SU-DHL-6 (cell line): ENCODE measurements around the gene UBC.
A peak's percentile ranks its signal among the peaks of the same experiment; 100 is the strongest.

ENCODE experiments used
- H2AFZ ChIP-seq: fragments of 200-600 bp; sonication (generic); 2 replicates; pipeline ENCODE4 v1.6.1; 2014; ENCODE audit warnings: low read depth, mild to moderate bottlenecking, moderate library complexity, mixed read lengths, antibody characterized with exemption, low read length; ENCODE audit not compliant: severe bottlenecking
- H3F3A ChIP-seq: fragments of 200-600 bp; shearing (Covaris generic); 2 replicates; pipeline ENCODE4 v1.6.0; 2016; ENCODE audit warnings: antibody characterized with exemption, mild to moderate bottlenecking; ENCODE audit not compliant: insufficient read depth
- H3K27ac ChIP-seq: fragments of 200-600 bp; sonication (generic); 2 replicates; pipeline ENCODE4 v1.5.1; 2016; ENCODE audit warnings: low read depth, mild to moderate bottlenecking, low read length, moderate library complexity, mixed read lengths
- H3K27me3 ChIP-seq: fragments of 200-600 bp; sonication (generic), shearing (Covaris generic); 2 replicates; pipeline ENCODE4 v1.6.0; 2014; ENCODE audit warnings: mild to moderate bottlenecking, low read length
- H3K36me3 ChIP-seq: fragments of 200-600 bp; sonication (generic); 2 replicates; pipeline ENCODE4 v1.6.1; 2014; ENCODE audit warnings: mild to moderate bottlenecking, low read length, mixed read lengths
- H3K4me2 ChIP-seq: fragments of 300-600, 200-600 bp; shearing (Covaris generic), sonication (generic); 2 replicates; pipeline ENCODE4 v1.6.0; 2014; ENCODE audit warnings: low read length, low read depth, mild to moderate bottlenecking; ENCODE audit not compliant: poor library complexity, severe bottlenecking
- H3K4me3 ChIP-seq: fragments of 200-600 bp; sonication (generic); 2 replicates; pipeline ENCODE4 v1.5.1; 2014; ENCODE audit warnings: antibody characterized with exemption, low read length, mild to moderate bottlenecking, mixed read lengths; ENCODE audit not compliant: insufficient read depth, poor library complexity, severe bottlenecking
- H3K79me2 ChIP-seq: fragments of 200-600 bp; sonication (generic); 2 replicates; pipeline ENCODE4 v1.6.1; 2014; ENCODE audit warnings: mild to moderate bottlenecking, low read length, moderate library complexity; ENCODE audit not compliant: insufficient read depth
- H3K9ac ChIP-seq: fragments of 200-600 bp; sonication (generic); 2 replicates; pipeline ENCODE4 v1.7.0; 2014; ENCODE audit warnings: mild to moderate bottlenecking, low read length
- H3K9me2 ChIP-seq: fragments of 200-600 bp; sonication (generic); replicated peaks from 2 replicates; pipeline ENCODE4 v1.6.1; 2014; ENCODE audit warnings: low read length; ENCODE audit not compliant: insufficient read depth
- H3K9me3 ChIP-seq: fragments of 200-600 bp; sonication (generic); 2 replicates; pipeline ENCODE4 v1.6.1; 2014; ENCODE audit warnings: low read length, mixed read lengths; ENCODE audit not compliant: insufficient read depth
- H4K20me1 ChIP-seq: fragments of 200-600 bp; sonication (generic); 2 replicates; pipeline ENCODE4 v1.6.1; 2014; ENCODE audit warnings: low read depth, mild to moderate bottlenecking, antibody characterized with exemption, low read length, moderate library complexity, mixed read lengths
- EZH2phosphoT487 ChIP-seq: fragments of 200-600 bp; sonication (generic), shearing (Covaris generic); conservative IDR thresholded peaks from 2 replicates; pipeline ENCODE4 v1.6.1; 2018; ENCODE audit warnings: mild to moderate bottlenecking, antibody characterized with exemption, low read length, moderate library complexity, mixed read lengths
- TF ChIP-seq, protein P1 (sequence below): fragments of 200-600 bp; sonication (generic); IDR thresholded peaks from one replicate; pipeline ENCODE4 v1.5.1; 2017; ENCODE audit warnings: antibody characterized with exemption, mild to moderate bottlenecking, low read length, moderate library complexity; ENCODE audit not compliant: insufficient read depth, poor library complexity, severe bottlenecking

UBC gene

DNA sequence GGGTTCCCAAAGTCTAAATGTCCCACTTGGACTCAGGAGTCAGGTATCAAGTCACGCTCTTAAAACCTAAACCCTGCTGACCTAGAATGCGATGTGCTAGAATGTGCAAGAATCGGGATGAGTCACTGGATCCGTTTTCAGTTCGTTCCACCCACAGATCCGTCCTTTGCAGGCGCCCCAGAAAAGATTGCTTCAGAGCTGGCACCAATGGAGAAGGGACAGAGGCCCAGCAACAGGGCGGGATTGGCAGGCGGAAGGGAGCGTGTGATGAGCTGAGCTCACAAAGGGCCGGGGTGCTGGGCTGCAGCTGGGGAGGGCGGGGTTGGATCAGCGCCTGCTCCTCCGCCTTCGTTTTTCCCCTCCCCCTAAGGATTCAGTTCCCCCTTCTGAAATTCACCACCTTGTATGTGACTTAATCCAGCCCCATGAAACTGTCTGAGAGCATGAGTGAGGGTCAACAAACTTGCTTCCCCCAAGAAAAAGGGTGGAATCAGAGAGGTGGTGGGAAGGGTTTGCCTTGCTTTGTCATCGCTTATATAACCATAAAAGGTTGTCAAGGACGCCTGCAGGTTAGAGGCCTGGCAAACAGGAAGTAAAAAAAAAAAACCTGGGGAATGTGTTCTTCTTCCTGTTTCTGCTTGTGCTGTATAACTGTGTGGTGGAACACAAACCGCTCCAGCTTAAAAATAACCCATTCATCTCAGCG lies 2.8 kb upstream of the UBC start:
- peak overlapping the region; percentile 44 for H2AFZ ChIP-seq
- peaks cover 5% of the 10 kb centered on the region for H3K36me3 ChIP-seq
- H3K9me3 ChIP-seq: no peaks in the 10 kb centered on the region
- no peaks in the 10 kb centered on the region for H3K27me3 ChIP-seq
- H3K4me3 ChIP-seq: peak overlapping the region; percentile 95
- H4K20me1 ChIP-seq: peaks cover 8% of the 10 kb centered on the region
- peaks cover 21% of the 10 kb centered on the region for H3K79me2 ChIP-seq
- no peaks in the 10 kb centered on the region for H3K9me2 ChIP-seq
- peaks cover 70% of the 10 kb centered on the region for H3F3A ChIP-seq
- peak overlapping the region; percentile 96 for H3K9ac ChIP-seq
- peak overlapping the region; percentile 97 for H3K27ac ChIP-seq
- TF ChIP-seq, protein P1, sequence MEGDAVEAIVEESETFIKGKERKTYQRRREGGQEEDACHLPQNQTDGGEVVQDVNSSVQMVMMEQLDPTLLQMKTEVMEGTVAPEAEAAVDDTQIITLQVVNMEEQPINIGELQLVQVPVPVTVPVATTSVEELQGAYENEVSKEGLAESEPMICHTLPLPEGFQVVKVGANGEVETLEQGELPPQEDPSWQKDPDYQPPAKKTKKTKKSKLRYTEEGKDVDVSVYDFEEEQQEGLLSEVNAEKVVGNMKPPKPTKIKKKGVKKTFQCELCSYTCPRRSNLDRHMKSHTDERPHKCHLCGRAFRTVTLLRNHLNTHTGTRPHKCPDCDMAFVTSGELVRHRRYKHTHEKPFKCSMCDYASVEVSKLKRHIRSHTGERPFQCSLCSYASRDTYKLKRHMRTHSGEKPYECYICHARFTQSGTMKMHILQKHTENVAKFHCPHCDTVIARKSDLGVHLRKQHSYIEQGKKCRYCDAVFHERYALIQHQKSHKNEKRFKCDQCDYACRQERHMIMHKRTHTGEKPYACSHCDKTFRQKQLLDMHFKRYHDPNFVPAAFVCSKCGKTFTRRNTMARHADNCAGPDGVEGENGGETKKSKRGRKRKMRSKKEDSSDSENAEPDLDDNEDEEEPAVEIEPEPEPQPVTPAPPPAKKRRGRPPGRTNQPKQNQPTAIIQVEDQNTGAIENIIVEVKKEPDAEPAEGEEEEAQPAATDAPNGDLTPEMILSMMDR: no peak
- TF ChIP-seq EZH2phosphoT487: no peak
- peak overlapping the region; percentile 94 for H3K4me2 ChIP-seq

DNA sequence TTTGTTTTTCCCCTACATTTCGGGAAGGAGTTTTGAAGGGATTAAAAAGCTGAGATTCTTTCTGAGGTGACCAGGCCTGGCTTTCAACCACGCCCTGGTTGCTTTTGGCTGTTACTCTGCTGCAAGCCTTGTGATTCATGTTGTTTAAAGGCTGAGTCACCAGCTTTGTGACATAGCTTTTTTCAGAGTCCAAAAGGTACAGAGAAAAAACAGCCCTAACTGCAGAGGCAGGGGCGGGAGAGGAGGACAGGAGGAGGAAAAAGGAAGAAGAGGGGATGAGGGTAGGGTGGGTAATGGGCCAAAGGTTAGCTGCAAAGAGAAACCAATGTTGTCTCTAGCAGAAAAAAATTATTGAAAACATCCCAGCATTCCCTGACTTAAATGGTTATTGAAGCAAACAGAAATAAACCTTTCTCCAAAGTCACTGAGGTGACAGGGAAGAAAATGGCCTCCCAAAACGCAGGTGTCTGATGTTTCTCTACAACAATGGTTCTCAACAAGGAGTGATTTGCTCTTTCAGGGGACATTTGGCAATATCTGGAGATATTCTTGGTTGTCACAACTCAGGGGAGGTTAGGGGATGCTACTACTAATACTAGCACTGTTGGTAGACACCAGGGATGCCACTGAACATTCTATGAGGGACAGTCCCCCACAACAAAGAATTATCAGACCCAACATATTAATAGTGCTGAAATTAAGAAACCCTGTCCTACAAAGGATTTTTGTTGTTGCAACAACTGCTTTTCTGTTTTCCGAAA lies 2.1 kb upstream of the UBC start:
- H3K9ac ChIP-seq: peak overlapping the region; percentile 96
- H3K4me2 ChIP-seq: peak overlapping the region; percentile 94
- peaks cover 6% of the 10 kb centered on the region for H3K36me3 ChIP-seq
- H3K4me3 ChIP-seq: peak overlapping the region; percentile 95
- no peaks in the 10 kb centered on the region for H3K27me3 ChIP-seq
- no peak for TF ChIP-seq EZH2phosphoT487
- TF ChIP-seq, protein P1: no peak
- peaks cover 21% of the 10 kb centered on the region for H3K79me2 ChIP-seq
- peak overlapping the region; percentile 97 for H3K27ac ChIP-seq
- peaks cover 64% of the 10 kb centered on the region for H3F3A ChIP-seq
- H3K9me3 ChIP-seq: no peaks in the 10 kb centered on the region
- H3K9me2 ChIP-seq: no peaks in the 10 kb centered on the region
- peaks cover 9% of the 10 kb centered on the region for H4K20me1 ChIP-seq
- no peak overlapping the region for H2AFZ ChIP-seq

DNA sequence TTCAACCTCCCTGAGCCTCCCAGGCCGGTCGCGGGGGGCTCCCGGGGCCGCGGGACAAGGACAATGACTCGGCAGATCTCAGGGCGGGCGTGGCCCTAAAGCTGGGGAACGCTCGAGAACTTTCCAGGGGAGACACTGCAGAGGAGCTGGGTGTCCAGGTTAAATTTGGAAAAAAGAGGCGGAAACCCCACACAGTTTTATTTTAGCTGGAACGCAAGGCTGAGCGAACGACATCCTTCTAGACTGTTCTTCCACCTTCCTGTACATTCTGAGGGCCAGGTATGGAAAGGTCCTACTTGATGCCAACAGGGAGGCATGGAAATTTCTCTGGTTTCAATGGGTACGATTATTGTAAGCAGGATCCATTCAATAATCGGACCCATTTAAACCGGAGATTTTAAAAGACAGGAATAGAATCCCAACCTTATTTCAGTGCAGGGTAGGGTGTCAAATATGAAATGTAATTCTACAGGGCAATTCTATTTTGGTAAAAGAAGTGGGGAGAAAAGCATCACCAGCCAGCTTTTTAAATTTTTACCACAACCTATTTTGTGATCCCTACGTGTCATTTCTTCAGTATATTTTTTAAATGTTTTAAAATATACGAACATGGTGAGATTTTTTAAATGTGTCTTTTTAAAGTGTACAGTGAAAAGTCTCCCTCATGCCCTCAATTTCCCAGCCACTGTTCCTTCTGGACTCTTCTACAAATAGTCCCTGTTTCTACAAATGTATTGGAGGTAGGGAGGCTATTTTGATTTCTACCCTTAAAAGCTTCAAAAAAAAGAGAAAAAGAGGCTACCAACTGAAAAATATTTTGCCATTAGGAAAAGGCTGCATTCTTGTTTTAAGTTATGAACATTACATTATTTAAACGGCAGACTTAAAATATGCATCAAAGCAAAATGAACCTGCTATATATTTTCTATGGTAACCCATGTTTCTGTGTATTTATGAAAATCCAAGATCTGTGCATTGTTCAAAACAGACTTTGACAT lies 1.1 kb upstream of the UBC start:
- H3K4me3 ChIP-seq: peak overlapping the region; percentile 95

More for the DNA sequence above, 1.1 kb upstream of the UBC start:
- H2AFZ ChIP-seq: peak overlapping the region; percentile 84
- H3K36me3 ChIP-seq: peaks cover 13% of the 10 kb centered on the region
- H3K9me2 ChIP-seq: no peaks in the 10 kb centered on the region
- peak overlapping the region; percentile 96 for H3K9ac ChIP-seq
- H3K4me2 ChIP-seq: peak overlapping the region; percentile 94
- H3K79me2 ChIP-seq: peaks cover 21% of the 10 kb centered on the region
- TF ChIP-seq, protein P1: no peak
- no peak for TF ChIP-seq EZH2phosphoT487
- peaks cover 19% of the 10 kb centered on the region for H4K20me1 ChIP-seq
- H3K9me3 ChIP-seq: no peaks in the 10 kb centered on the region
- peak overlapping the region; percentile 97 for H3K27ac ChIP-seq
- peaks cover 66% of the 10 kb centered on the region for H3F3A ChIP-seq
- H3K27me3 ChIP-seq: no peaks in the 10 kb centered on the region
